Stimulated activated CD4-positive, alpha-beta T cell treated with anti-CD3 and anti-CD28 coated beads, Interleukin-2, amount 100 ng/mL, for 48 hours (primary cell): ENCODE measurements around the gene TMEM33.
"Not testable (repeated sequence)": the region's sequence is repeated elsewhere in the genome, so short reads cannot be mapped to it uniquely, and the experiment has no call there.

Experiments used
- DNase-seq, 2 donors: peaks; one replicate each; pipeline ENCODE4 v3.0.0-alpha.2; 2020

TMEM33 gene, protein sequence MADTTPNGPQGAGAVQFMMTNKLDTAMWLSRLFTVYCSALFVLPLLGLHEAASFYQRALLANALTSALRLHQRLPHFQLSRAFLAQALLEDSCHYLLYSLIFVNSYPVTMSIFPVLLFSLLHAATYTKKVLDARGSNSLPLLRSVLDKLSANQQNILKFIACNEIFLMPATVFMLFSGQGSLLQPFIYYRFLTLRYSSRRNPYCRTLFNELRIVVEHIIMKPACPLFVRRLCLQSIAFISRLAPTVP

GRCh38 chr4:41934901-41935651 lies at the start of gene TMEM33:
TMEM33 (plus strand) TSS chr4:41935429; CDS start chr4:41935485, 56 bp downstream.
- peak; percentile 66 to 68 for DNase-seq

DNA sequence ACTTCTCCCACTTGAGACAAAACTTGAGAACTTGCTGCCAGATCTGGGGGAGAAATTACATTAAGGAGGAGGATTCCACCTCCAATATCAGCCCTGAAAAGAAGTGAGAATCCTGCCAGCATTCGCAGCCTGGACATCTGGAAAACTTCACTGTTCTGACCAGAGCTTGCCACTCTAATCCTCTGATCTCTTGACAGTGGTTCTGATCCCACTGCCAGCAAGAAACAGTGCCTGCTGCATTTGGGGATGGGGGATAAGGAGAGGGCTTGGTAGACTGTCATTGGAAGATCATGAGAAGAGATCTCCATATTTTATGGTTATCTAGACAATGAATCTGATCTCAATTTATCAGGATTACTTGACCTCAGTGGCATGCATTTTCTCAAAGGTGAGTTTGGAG lies 49.8 kb upstream of the TMEM33 start:
- no peak for DNase-seq

DNA sequence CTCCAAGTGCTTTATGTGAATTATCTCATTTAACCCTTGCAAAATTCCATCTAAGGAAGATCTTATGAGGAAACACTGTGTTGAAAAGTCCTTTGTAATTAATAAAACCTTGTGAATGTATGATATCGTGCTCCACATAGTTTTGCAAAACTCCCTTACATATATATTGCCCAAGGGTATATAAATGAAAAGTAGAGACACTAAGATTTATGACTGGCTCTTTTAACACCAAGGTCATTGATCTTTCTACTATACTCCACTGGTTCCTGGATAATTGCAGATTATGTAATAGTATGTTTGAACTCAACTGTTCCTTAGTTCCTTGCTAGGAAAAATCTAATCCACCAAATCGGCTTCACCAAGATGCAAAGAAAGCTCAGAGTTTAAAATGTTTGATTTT lies 48.0 kb upstream of the TMEM33 start:
- DNase-seq, result no peak

- peak; percentile 36 for DNase-seq
These were observed 47.2 kb upstream of the TMEM33 start for GRCh38 chr4:41887821-41888686.

DNA sequence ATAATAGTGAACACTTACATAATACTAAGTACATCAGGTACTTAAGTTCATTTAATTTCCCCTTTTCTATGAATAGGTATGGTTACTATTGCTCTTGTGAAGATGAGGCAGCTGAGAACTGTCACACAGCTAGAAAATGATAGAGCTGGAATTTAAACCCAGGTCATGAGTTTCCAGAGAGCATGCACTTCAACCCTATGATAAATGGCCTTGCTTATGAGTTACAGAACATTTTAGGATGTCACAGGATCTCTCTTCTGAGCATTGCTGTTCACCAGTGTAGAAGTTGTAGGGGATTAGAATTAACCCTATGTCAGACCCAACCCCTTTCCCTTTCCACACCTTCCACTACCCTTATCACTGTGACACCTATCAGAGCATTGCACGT lies 46.5 kb upstream of the TMEM33 start:
- DNase-seq, result no peak

DNA sequence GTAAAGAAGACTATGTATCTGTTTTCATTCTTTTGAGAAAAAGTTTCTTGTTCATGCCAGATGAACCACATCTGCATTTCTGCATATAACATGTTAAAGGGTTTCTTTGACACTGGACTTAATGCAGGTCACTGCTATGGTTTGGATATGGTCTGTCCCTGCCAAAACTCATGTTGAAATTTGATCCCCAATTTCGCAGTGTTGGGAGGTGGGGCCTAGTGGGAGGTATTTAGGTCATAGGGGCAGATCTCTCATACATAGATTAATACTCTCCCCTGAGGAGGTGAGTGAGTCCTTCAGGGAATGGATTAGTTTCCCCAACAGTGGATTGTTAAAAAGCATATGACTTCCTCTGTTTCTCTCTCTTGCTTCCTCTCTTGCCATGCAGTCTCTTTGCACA lies 45.9 kb upstream of the TMEM33 start:
- DNase-seq, result no peak

DNA sequence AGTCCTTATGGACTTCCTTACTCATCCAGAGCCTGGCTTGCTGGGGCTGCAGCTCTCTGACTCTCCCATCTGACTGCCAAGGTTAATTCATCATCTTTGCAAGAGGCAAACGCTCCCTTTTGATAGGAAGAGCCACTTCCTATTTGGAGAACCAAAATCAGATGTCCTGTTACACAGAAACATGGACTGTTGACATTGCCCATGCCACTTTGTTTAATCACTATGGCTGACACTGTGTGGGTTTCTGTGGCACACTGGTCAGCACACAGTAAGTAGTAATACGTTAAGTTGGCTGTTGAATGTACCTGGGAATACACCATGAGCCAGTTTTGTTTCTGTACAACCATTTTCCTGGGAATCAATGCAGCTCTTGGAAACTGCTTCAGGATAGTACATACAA lies 45.1 kb upstream of the TMEM33 start:
- no peak for DNase-seq

GRCh38 chr4:41896648-41897047 lies 38.6 kb upstream of the TMEM33 start:
- no peak for DNase-seq

GRCh38 chr4:41897698-41898097 lies 37.5 kb upstream of the TMEM33 start:
- no peak for DNase-seq

DNA sequence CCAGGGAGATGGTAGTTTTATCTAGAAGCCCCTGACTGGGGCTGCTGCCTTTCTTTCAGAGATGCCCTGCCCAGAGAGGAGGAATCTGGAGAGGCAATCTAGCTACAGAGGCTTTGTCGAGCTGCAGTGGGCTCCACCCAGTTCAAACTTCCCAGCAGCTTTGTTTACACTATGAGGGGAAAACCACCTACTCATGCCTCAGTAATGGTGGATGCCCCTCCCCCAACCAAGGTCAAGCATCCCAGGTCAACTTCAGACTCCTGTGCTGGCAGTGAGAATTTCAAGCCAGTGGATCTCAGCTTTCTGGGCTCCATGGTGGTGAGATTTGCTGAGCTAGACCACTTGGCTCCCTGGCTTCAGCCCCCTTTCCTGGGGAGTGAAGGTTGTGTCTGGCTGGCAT lies 26.1 kb upstream of the TMEM33 start:
- not testable (repeated sequence) for DNase-seq

DNA sequence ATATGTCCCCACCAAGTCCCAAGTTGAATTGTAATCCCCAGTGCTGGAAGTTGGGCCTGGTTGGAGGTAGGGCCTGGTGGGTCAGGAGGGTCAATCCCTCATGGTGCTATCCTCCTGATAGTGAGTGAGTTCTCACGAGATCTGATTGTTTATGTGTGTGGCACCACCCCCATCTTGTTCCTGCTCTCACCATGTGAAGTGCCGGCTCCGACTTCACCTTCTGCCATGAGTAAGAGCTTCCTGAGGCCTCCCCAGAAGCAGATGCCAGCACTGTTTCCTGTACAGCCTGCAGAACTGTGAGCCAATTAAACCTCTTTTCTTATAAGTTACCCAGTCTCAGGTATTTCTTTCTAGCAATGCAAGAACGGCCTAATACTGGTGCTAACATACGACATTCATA lies 22.7 kb upstream of the TMEM33 start:
- DNase-seq, result no peak

DNA sequence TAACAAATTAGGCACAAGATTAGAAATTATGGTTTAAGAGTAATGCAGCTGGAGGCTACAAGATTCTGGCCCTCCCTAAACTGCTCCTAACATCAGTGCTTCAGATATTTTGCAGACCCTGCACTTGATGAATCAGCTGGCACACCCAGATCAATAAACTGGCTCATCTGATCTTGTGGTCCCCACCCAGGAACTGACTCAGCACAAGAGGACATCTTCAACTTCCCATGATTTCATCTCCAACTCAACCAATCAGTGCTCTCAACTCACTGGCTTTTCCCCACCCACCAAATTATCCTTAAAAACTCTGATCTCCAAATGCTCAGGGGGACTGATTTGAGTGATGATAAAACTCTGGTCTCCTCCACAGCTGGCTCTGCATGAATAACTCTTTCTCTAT lies 21.7 kb upstream of the TMEM33 start:
- no peak for DNase-seq

GRCh38 chr4:41918278-41918677 lies 17.0 kb upstream of the TMEM33 start:
- DNase-seq, result no peak

DNA sequence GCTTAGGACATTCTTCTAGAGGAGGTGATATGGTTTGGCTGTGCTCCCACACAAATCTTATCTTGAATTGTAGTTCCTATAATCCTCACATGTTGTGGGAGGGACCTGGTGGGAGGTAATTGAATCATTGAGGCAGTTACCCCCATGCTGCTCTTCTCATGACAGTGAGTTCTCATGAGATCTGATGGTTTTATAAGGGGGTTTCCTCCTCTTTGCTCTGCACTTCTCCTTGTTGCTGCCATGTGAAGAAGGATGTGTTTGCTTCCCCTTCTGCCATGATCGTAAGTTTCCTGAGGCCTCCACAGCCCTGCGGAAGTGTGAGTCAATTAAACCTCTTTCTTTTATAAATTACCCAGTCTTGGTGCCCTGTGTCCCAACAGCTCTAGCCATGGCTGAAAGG lies 14.8 kb upstream of the TMEM33 start:
- not testable (repeated sequence) for DNase-seq

- no peak for DNase-seq
These were observed 13.8 kb upstream of the TMEM33 start for GRCh38 chr4:41921476-41921875.

GRCh38 chr4:41927796-41928499 lies 7.3 kb upstream of the TMEM33 start:
- no peak for DNase-seq

DNA sequence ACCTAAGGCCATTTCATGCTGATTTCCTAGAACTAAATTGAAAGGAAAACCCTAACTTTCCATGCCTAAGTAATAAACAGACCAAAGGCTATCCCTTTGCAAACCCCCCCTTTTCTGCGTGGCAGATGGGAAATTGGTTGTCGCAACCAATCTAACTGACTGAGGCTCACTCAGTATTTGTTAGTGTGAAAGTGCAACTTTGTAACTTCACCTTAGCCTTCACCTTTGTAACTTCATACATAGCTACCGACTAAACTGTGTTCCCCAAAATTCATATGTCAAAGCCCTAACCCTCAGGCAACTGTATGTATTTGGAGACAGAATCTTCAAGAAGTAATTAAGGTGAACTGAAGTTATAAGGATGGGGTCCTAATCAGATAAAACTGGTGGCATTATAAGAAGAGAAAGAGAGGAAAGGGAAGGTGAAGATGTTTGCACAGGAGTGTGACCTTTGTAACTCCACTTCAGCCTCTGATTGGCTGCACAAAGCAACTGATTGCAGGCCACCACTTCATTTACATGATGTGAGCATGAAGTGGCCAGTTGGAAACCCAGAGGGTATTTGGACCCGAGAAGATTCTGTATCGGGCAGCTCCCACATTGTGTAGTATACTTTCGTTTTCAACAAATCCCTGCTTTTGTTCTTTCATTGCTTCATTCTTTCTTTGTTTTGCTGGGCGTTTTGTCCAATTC lies 4.9 kb upstream of the TMEM33 start:
- DNase-seq, result no peak

GRCh38 chr4:41932988-41933387 lies 2.2 kb upstream of the TMEM33 start:
- DNase-seq, result no peak

GRCh38 chr4:41933997-41934503 lies 1.2 kb upstream of the TMEM33 start:
- no peak for DNase-seq

DNA sequence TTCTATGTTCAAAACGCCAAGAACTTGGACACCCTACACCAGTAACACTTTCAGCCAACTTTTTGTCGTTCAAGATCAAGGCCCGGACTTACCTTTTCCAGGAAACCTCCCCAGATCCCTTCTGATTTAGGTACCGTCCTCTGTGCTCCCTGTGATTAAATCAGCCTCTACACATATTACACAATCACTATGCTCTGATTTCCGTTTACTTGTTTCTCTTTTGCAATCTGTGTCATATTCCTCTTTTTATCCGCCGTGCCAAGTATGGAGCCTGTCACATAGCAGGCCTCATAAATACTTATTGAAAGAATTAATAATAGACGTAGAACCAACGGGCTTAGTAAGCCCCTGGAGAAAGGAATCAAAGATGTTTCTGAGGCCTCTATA lies 722 bp upstream of the TMEM33 start:
- no peak for DNase-seq

DNA sequence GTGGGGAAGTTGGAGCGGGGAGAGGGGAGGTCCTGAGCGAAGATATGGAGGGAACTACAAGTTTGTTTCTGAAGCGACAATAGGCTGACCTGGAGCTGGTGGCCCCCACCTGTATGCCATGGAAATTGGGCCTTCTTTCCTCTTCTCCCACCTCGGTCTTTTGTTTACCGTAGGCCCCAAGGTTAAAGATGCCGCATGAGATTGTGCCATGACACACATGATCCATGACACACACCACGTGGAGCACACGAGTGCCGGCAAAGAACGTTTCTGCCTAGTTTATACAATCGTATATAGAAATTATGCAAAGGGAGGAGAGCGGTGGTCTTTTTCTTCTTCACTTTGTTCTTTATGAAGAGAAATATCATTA lies 408 bp downstream of the TMEM33 start:
- DNase-seq, result no peak

- no peak for DNase-seq
These were observed 3.9 kb downstream of the TMEM33 start for GRCh38 chr4:41939016-41939626.
